Measurements from ENCODE around the gene KMT2C. TPM values are rescaled to one million over a fixed set of nuclear protein-coding genes. Genes with fewer than 3 reads are reported as not detected.
"Not testable (repeated sequence)": the region's sequence is repeated elsewhere in the genome, so short reads cannot be mapped to it uniquely, and the experiment has no call there.

KMT2C gene
- total and polyA plus RNA-seq, 7 experiments from 2014 or later: 17.0 to 152 (median 109) TPM

DNA sequence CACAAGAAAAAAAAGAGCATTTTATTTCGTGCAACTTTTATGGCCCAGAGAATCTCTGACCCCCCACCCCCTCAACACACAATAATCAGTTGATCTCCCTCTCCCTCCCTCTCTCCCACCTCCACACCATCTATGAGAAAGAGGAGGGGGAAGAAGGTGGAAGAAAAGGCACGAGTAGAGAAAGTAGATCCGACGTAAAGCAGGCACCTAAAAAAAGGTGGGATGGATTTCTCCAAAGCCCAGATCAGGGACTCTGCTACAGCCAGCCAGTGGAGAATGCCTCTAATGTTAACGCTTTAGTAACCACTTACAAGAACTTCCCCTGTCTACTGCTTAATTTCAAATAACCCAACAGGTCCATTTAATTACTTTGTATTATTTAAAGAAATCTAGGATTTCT lies 24.4 kb downstream of the KMT2C start:
- intact Hi-C loops (cut with micrococcal nuclease): no loop called here
- H3K4me1 Mint-ChIP-seq: peaks cover 5 to 53% (median 25%) of the 10 kb centered on the region in 7 donors
- H3K27ac ChIP-seq (ENCODE audit: low read depth, low read length): no peak overlapping the region
- peaks cover 0 to 11% (median 9%) of the 10 kb centered on the region in 11 donors for H3K9me3 Mint-ChIP-seq
- H3K27me3 ChIP-seq (ENCODE audit: control insufficient read depth in 2 of 2, insufficient read depth in 2 of 2, low read length in 2 of 2): no peaks in the 10 kb centered on the region
- CTCF ChIA-PET: interaction anchor here (0.7 kb wide), 1 partner anchor 23 kb away, joined by 3 read pairs; no protein-coding TSS in a partner anchor
- no peaks in the 10 kb centered on the region for H3K4me1 ChIP-seq (ENCODE audit: control insufficient read depth in 2 of 2, insufficient read depth in 2 of 2, low read length in 2 of 2)
- H3K4me3 ChIP-seq (ENCODE audit: low read length): no peak overlapping the region
- peak overlapping the region in 2 of 9 donors; percentile 52 to 71 for H3K27ac Mint-ChIP-seq
- no peaks in the 10 kb centered on the region for H3K9me3 ChIP-seq (ENCODE audit: control insufficient read depth in 2 of 3, low read length in 3 of 3)
- no peaks in the 10 kb centered on the region for H3K27me3 Mint-ChIP-seq
- ATAC-seq (no peak), DNase-seq (no peak)
- peaks cover 0 to 11% (median 0%) of the 10 kb centered on the region in 5 donors for H3K36me3 Mint-ChIP-seq
- POLR2A ChIA-PET: no interaction called here
- no peaks in the 10 kb centered on the region for H3K36me3 ChIP-seq (ENCODE audit: control insufficient read depth in 2 of 3, insufficient read depth in 3 of 3, low read length in 3 of 3)
- peak overlapping the region in 2 of 10 donors; percentile 40 to 55 for H3K4me3 Mint-ChIP-seq

DNA sequence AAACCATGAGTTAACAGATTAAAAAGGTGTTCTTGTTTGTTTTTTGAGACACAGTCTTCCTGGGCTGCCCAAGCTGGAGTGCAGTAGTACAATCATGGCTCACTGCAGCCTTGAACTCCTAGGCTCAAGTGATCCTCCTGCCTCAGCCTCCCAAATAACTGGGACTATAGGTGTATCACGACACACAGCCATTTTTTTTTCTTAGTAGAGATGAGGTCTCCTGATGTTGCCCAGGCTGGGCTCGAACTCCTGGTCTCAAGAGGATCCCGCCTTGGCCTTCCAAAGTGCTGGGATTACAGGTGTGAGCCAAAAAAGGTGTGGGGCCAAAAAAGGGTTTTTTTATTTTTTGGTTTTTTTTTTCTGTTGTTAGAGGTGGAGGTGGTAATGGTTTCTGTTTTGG lies 29.3 kb downstream of the KMT2C start:
- DNase-seq (no peak), ATAC-seq (peak; percentile 7)
- Mint-ChIP-seq H3K27me3 (no peaks in the 10 kb centered on the region), H3K27ac (no peak overlapping the region), H3K9me3 (peaks cover 0 to 31% (median 17%) of the 10 kb centered on the region in 11 donors), H3K36me3 (peaks cover 0 to 15% (median 4%) of the 10 kb centered on the region in 5 donors), H3K4me1 (peaks cover 0 to 22% (median 9%) of the 10 kb centered on the region in 7 donors), H3K4me3 (no peak overlapping the region)
- POLR2A ChIA-PET: no interaction called here
- intact Hi-C loops (cut with micrococcal nuclease): no loop called here
- Histone ChIP-seq H3K27ac (ENCODE audit: low read depth, low read length) (no peak overlapping the region), H3K4me3 (ENCODE audit: low read length) (no peak overlapping the region), H3K4me1 (ENCODE audit: control insufficient read depth in 2 of 2, insufficient read depth in 2 of 2, low read length in 2 of 2) (no peaks in the 10 kb centered on the region), H3K9me3 (ENCODE audit: control insufficient read depth in 2 of 3, low read length in 3 of 3) (peaks cover 0 to 5% (median 3%) of the 10 kb centered on the region in 3 experiments), H3K27me3 (ENCODE audit: control insufficient read depth in 2 of 2, insufficient read depth in 2 of 2, low read length in 2 of 2) (no peaks in the 10 kb centered on the region), H3K36me3 (ENCODE audit: control insufficient read depth in 2 of 3, insufficient read depth in 3 of 3, low read length in 3 of 3) (no peaks in the 10 kb centered on the region)
- CTCF ChIA-PET: no interaction called here

DNA sequence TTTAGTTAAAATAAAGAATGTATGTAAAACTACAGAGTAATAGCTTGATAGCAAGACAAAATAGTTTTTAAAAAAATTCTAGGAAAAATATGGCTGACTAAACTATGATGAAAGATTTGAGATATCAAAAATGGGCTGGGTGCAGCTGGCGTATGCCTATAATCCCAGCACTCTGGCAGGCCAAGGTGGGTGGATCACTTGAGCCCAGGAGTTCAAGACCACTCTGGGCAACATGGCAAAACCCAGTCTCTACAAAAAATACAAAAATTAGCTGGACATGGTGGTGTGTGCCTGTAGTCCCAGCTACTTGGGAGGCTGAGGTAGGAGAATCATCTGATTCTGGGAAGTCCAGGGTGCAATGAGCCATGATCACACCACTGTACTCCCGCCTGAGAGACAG lies 29.8 kb downstream of the KMT2C start:
- H3K9me3 ChIP-seq (ENCODE audit: control insufficient read depth in 2 of 3, low read length in 3 of 3); H3K27ac Mint-ChIP-seq; H3K4me1 ChIP-seq (ENCODE audit: control insufficient read depth in 2 of 2, insufficient read depth in 2 of 2, low read length in 2 of 2); CTCF ChIA-PET; H3K4me3 ChIP-seq (ENCODE audit: low read length); H3K27me3 ChIP-seq (ENCODE audit: control insufficient read depth in 2 of 2, insufficient read depth in 2 of 2, low read length in 2 of 2); DNase-seq; H3K27ac ChIP-seq (ENCODE audit: low read depth, low read length); H3K27me3 Mint-ChIP-seq; intact Hi-C loops (cut with micrococcal nuclease); H3K4me3 Mint-ChIP-seq; POLR2A ChIA-PET; H3K36me3 ChIP-seq (ENCODE audit: control insufficient read depth in 2 of 3, insufficient read depth in 3 of 3, low read length in 3 of 3): not testable (repeated sequence)
- peaks cover 0 to 18% (median 5%) of the 10 kb centered on the region in 7 donors for H3K4me1 Mint-ChIP-seq
- peak; percentile 12 for ATAC-seq
- H3K9me3 Mint-ChIP-seq: peaks cover 0 to 31% (median 16%) of the 10 kb centered on the region in 11 donors
- peaks cover 0 to 12% (median 4%) of the 10 kb centered on the region in 5 donors for H3K36me3 Mint-ChIP-seq

DNA sequence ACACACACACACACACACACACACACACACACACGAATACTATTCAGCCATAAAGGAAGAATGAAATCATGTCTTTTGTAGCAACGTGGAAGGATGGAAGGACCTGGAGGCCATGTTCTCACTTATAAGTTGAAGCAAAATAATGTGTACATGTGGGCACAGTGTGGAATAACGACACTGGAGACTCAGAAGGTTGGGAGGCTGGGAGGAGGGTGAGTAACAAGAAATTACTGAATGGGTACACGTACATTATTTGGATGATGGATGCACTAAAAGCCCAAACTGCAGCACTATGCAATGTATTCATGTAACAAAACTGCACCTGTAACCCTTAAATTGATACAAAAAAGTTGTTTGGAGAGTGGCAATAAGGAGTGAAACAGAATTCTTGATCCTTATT lies 32.1 kb downstream of the KMT2C start:
- POLR2A ChIA-PET: no interaction called here
- Histone ChIP-seq H3K27ac (ENCODE audit: low read depth, low read length) (no peak overlapping the region), H3K4me1 (ENCODE audit: control insufficient read depth in 2 of 2, insufficient read depth in 2 of 2, low read length in 2 of 2) (no peaks in the 10 kb centered on the region), H3K9me3 (ENCODE audit: control insufficient read depth in 2 of 3, low read length in 3 of 3) (peaks cover 0 to 5% (median 3%) of the 10 kb centered on the region in 3 experiments), H3K27me3 (ENCODE audit: control insufficient read depth in 2 of 2, insufficient read depth in 2 of 2, low read length in 2 of 2) (no peaks in the 10 kb centered on the region), H3K36me3 (ENCODE audit: control insufficient read depth in 2 of 3, insufficient read depth in 3 of 3, low read length in 3 of 3) (no peaks in the 10 kb centered on the region), H3K4me3 (ENCODE audit: low read length) (no peak overlapping the region)
- Mint-ChIP-seq H3K9me3 (peaks cover 0 to 31% (median 16%) of the 10 kb centered on the region in 11 donors), H3K4me1 (peaks cover 2 to 33% (median 19%) of the 10 kb centered on the region in 7 donors), H3K4me3 (no peak overlapping the region), H3K27ac (no peak overlapping the region), H3K27me3 (no peaks in the 10 kb centered on the region), H3K36me3 (peaks cover 0 to 18% (median 9%) of the 10 kb centered on the region in 5 donors)
- intact Hi-C loops (cut with micrococcal nuclease): no loop called here
- DNase-seq: no peak
- CTCF ChIA-PET: no interaction called here
- peak; percentile 12 for ATAC-seq

DNA sequence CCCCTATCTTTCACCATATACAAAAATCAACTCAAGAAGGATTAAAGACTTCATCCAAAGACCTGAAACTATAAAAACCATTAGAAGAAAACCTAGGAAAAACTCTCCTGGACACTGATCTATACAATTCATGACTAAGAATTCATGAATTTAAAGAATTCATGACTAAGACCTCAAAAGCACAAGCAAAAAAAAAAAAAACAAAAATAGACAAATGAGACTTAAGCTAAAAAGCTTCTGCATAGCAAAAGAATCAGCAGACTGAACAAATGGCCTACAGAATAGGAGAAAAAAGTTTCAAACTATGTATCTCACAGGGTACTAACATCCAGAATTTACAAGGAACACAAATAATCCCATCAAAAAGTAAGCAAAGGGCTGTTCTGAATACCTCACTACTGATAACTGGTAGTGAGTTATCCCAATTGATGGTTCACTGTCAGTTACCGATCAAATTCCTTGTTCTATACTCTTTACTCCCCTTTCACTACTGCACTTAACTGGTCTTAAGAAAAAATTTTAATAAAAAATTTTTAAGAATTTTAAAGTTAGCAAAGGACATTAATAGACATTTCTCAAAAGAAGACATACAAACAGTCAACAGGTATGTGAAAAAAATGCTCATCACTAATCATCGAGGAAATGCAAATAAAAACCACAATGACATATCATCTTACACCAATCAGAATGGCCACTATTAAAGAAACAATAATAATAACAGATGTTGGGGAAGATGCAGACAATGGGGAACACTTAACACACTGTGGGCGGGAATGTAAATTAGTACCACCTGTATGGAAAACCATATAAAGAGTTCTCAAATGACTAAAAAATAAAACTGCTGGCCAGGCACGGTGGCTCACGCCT lies 33.2 kb downstream of the KMT2C start:
- Histone ChIP-seq H3K27ac (ENCODE audit: low read depth, low read length) (no peak overlapping the region), H3K4me1 (ENCODE audit: control insufficient read depth in 2 of 2, insufficient read depth in 2 of 2, low read length in 2 of 2) (no peaks in the 10 kb centered on the region), H3K4me3 (ENCODE audit: low read length) (no peak overlapping the region), H3K27me3 (ENCODE audit: control insufficient read depth in 2 of 2, insufficient read depth in 2 of 2, low read length in 2 of 2) (no peaks in the 10 kb centered on the region), H3K9me3 (ENCODE audit: control insufficient read depth in 2 of 3, low read length in 3 of 3) (peaks cover 0 to 5% (median 3%) of the 10 kb centered on the region in 3 experiments), H3K36me3 (ENCODE audit: control insufficient read depth in 2 of 3, insufficient read depth in 3 of 3, low read length in 3 of 3) (no peaks in the 10 kb centered on the region)
- CTCF ChIA-PET: no interaction called here
- H3K27ac Mint-ChIP-seq: no peak overlapping the region
- POLR2A ChIA-PET: no interaction called here
- H3K4me1 Mint-ChIP-seq: peaks cover 2 to 43% (median 31%) of the 10 kb centered on the region in 7 donors
- peaks cover 0 to 31% (median 17%) of the 10 kb centered on the region in 11 donors for H3K9me3 Mint-ChIP-seq
- ATAC-seq (peak; percentile 10), DNase-seq (no peak)
- intact Hi-C loops (cut with micrococcal nuclease): no loop called here
- peaks cover 0 to 23% (median 9%) of the 10 kb centered on the region in 5 donors for H3K36me3 Mint-ChIP-seq
- no peaks in the 10 kb centered on the region for H3K27me3 Mint-ChIP-seq
- H3K4me3 Mint-ChIP-seq: no peak overlapping the region

DNA sequence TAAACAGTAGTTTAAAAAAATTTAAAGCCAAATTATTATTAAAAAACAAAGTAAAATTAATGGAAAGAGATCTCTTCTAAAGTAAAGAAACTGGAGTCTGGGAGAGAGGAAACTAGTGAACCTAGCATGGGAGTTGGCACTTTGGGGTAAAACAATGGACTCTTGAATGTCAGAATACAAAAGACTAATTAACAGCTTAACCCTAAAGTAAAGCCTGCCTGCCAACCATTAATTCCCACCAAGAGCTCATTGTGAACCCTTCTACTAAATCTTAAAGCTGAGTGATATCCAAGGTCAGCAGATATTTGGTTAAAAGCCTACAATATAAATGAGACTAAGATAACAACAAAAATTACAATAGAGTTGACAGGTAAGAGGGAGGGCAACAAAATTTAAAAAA lies 36.5 kb downstream of the KMT2C start:
- POLR2A ChIA-PET: no interaction called here

More for the DNA sequence above, 36.5 kb downstream of the KMT2C start:
- Histone ChIP-seq H3K27ac (ENCODE audit: low read depth, low read length) (no peak overlapping the region), H3K4me3 (ENCODE audit: low read length) (no peak overlapping the region), H3K36me3 (ENCODE audit: control insufficient read depth in 2 of 3, insufficient read depth in 3 of 3, low read length in 3 of 3) (no peaks in the 10 kb centered on the region), H3K9me3 (ENCODE audit: control insufficient read depth in 2 of 3, low read length in 3 of 3) (peaks cover 0 to 5% (median 0%) of the 10 kb centered on the region in 3 experiments), H3K27me3 (ENCODE audit: control insufficient read depth in 2 of 2, insufficient read depth in 2 of 2, low read length in 2 of 2) (no peaks in the 10 kb centered on the region), H3K4me1 (ENCODE audit: control insufficient read depth in 2 of 2, insufficient read depth in 2 of 2, low read length in 2 of 2) (peaks cover 5 to 6% of the 10 kb centered on the region in 2 donors)
- CTCF ChIA-PET: interaction anchor here (0.6 kb wide), 1 partner anchor 35 kb away, joined by 3 read pairs; no protein-coding TSS in a partner anchor
- Mint-ChIP-seq H3K4me3 (no peak overlapping the region), H3K9me3 (peaks cover 0 to 10% (median 4%) of the 10 kb centered on the region in 11 donors), H3K36me3 (peaks cover 0 to 11% (median 6%) of the 10 kb centered on the region in 5 donors), H3K27ac (no peak overlapping the region), H3K27me3 (no peaks in the 10 kb centered on the region), H3K4me1 (peaks cover 4 to 60% (median 54%) of the 10 kb centered on the region in 7 donors)
- intact Hi-C loops (cut with micrococcal nuclease): no loop called here
- DNase-seq (no peak), ATAC-seq (no peak)
